GM10266 (cell line): ENCODE measurements around the gene SGMS2.
A peak's percentile ranks its signal among the peaks of the same experiment; 100 is the strongest.

Experiments
- DNase-seq: peaks from one replicate; pipeline ENCODE4 v3.0.0; 2012; ENCODE audit errors: extremely low spot score
- TF ChIP-seq, protein P1 (sequence below): IDR thresholded peaks from 2 replicates; pipeline ENCODE4 v1.5.1; 2012; ENCODE audit warnings: mild to moderate bottlenecking, low read depth; ENCODE audit not compliant: control insufficient read depth, insufficient read depth; ENCODE audit errors: missing control alignments

Gene SGMS2

DNA sequence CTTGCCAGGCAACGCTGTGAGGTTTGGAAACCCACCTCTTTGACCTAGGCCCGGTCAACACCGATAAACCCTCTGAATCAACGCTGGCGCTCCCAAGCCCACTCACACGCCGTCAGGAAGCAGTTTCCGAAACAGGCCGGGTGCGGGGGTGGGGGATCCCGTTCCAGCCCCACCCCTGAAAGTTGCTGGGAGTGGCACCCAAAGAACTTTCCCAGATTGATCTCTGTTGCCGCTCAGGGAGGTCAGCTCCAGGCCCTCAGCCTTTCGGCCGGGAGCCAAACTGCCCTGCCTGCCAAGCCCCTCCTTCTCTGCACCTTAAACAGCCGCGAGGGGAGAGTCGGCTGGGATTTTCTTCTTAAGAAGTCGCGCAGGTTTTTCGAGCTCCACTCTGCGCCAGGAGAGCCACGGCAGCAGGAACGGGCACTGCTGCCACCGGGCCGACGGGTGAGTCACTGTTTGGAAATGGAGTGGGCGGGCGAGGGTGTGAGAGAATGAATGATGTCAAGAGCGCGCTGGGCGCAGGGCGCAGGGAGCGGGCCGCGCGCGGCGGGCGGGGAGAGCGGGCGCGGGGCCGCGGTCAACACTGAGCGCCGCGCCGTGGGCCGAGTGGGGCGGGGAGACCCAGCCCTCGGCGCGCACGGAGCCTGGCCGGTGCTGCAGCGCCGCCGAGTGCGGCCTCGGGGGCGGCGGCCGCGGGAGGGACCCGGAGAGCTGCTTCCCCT lies at the start of gene SGMS2:
Gene SGMS2 (plus strand): TSS at position 583 of the 722 bp plus-strand sequence. CDS start 70,622 bp downstream, outside the sequence.
- DNase-seq, result peak; percentile 48

DNA sequence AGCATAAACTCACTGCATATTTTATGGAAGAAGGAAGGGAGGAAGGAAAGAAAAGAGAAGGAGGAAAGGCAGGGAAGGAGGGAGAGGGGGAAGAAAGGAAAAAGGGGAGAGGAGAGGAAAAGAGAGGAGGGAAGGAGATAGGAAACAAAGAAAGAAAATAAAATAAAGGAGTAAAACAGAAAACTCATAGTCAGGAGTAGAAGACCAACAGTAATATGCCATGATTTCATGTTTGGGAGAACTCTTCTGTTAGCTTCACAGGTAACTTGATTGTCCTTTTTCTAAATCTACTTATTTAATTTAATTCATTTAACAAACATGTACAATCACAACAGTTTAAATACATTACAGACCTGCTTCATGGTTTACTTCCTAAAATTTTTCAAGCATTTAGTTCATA lies 46.8 kb upstream of the SGMS2 start:
- DNase-seq, result no peak
- TF ChIP-seq, protein P1, sequence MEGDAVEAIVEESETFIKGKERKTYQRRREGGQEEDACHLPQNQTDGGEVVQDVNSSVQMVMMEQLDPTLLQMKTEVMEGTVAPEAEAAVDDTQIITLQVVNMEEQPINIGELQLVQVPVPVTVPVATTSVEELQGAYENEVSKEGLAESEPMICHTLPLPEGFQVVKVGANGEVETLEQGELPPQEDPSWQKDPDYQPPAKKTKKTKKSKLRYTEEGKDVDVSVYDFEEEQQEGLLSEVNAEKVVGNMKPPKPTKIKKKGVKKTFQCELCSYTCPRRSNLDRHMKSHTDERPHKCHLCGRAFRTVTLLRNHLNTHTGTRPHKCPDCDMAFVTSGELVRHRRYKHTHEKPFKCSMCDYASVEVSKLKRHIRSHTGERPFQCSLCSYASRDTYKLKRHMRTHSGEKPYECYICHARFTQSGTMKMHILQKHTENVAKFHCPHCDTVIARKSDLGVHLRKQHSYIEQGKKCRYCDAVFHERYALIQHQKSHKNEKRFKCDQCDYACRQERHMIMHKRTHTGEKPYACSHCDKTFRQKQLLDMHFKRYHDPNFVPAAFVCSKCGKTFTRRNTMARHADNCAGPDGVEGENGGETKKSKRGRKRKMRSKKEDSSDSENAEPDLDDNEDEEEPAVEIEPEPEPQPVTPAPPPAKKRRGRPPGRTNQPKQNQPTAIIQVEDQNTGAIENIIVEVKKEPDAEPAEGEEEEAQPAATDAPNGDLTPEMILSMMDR, result no peak

More for the DNA sequence above, at the start of gene SGMS2:
- TF ChIP-seq, protein P1, result no peak

DNA sequence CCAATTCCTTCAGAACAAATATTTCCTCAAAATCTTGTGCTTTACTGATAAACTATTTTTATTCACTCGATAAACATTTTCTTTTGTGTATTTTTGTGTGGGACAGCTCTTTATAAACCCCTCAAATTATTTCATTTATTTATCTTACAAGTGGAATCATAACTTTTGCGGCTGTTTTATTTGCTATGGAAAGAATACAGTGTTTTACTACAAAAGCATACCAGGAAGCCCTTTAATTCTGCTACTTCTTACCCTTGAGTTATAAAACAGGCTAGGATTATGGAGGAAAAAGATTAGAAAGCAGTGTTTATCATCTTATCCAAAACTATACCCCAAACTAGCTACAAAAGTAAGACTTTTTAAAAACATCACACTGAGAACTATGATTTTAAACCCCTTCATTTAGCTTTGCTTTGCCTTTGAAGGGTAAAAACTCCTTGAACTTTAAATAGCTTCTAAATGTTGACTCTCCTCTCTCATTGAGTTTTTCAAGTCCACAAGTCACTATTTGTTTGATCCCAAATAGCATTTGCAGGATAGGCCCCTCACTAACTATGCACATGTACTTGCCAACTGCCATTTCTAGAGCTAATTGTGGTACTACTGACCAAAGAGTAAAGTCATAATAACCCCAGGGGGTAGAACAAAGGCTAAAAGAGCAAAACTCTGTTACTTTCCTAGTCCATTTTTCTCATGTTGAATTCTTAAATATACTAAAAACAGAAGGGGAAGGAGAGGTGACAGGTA lies 45.8 kb upstream of the SGMS2 start:
- DNase-seq, result no peak

DNA sequence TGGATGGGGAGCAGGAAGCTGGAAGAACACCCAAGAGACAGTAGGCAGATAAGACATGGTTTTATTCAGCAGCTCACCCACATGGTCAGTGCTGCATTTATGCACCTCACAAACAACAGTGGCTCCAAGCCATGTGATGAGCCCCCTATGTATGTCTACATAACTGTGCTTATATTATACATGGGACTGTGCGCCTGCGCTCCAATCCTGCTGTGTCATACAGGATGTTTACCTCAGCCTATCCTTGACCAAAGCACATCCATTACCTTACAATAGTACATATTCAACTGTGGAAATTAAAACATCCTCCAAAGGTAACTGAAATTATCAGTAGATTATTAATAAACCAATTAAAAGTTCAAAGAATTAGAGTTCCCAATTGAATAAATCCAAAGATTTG lies 44.1 kb upstream of the SGMS2 start:
- no peak for DNase-seq
- TF ChIP-seq, protein P1, result no peak

More for the DNA sequence above, 45.8 kb upstream of the SGMS2 start:
- TF ChIP-seq, protein P1, result no peak

DNA sequence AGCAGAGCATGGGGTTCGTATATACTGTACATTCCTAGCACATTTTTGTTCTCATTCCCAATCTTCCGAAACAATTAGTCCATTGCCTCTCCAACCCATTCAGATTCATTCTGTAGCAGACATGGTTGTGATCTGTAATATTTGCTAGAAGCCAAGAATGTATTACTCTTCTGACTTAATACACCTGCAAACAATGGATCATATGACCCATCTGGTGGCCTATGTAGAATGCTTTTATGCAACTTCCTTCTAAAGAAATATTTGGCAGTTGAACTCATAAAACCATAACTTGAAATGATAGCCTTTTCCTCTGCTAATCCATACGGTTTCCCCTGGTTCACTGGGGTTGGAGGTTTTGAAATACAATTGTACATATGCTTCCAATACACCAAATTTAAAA lies 32.8 kb upstream of the SGMS2 start:
- TF ChIP-seq, protein P1, result no peak
- no peak for DNase-seq

DNA sequence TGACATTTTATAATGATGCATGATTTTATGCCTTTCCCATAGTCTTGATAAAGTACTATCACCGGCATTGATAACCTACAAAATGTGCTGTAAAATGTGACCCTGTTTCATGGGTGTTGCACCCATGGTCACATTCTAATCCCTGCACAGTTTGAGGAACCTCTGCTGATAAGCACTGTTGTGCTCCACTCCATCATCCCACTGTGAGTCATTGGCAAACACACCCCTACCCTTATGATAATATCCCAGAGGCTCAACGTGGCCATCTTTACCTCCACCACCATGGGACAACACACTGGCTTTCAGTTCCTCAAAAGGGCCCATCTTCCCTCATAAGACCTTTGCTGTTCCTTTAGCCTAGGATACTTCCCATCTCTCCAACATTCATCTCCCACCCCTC lies 32.0 kb upstream of the SGMS2 start:
- TF ChIP-seq, protein P1, result no peak
- no peak for DNase-seq

DNA sequence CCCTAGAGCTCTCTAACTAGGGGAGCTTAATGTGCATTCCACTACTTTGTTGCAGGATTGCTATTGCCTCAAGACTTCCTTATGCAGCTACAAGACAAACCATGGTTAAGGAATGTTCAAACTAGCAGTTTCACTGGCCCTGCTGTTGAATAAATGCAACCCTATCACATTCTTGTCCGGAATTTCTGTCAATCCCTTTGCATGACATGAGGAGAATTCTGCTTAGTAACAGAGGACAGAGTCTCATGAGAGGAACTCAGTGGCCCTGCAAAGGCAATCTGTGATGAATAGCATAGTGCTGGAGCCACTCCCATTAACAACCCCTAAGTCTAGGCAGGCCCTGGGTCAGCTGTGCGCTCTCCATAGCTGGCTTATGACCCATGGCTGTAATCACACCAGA lies 30.7 kb upstream of the SGMS2 start:
- DNase-seq, result no peak
- TF ChIP-seq, protein P1, result no peak
